Measurements from ENCODE around the gene ASIC3. TPM values are rescaled to one million over a fixed set of nuclear protein-coding genes. Genes with fewer than 3 reads are reported as not detected.
A peak's percentile ranks its signal among the peaks of the same experiment; 100 is the strongest.

The ASIC3 gene
- total and polyA plus RNA-seq, 10 donors: 1.1 to 5.0 (median 2.8) TPM

DNA sequence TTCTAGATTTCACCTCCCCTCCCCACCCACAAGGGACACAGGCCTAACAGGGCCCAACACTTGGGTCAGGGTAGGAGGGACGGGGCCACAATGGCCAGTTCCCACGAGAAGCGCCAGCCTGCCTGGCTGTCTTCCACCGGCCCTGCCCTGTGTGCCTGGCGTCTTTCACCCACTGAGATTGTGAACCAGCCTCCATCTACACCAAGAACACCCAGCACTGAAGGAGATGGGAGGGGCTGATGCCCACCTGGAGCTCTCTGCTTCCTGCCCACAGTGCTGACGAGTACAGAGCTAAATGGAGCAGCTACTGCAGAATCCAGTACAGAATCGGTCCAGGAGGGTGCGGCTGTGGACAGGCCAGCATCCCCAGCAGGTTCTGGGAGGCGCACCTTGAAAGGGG is 2.4 kb upstream of the ASIC3 start:
- DNase-seq: no peak
- no peak overlapping the region for H3K27ac ChIP-seq
- H3K4me1 ChIP-seq: peaks cover 0 to 5% (median 3%) of the 10 kb centered on the region in 6 donors
- H3K36me3 ChIP-seq: peaks cover 0 to 50% (median 16%) of the 10 kb centered on the region in 6 donors
- no peaks in the 10 kb centered on the region for H3K9me3 ChIP-seq
- no peak overlapping the region for H3K4me3 ChIP-seq
- H3K27me3 ChIP-seq (replicated peaks in 1 of 7): peaks cover 0 to 16% (median 9%) of the 10 kb centered on the region in 7 donors
- WGBS, 5 donors: 84 to 93% (median 91%) methylated on average over 5 to 9 of the region's 9 CpGs
- intact Hi-C loops (cut with DNase I; ENCODE audit: low total_unique reads): no loop called here
- no peak for TF ChIP-seq POLR2A (IDR thresholded peaks at IDR 0.05)
- TF ChIP-seq, protein P1, sequence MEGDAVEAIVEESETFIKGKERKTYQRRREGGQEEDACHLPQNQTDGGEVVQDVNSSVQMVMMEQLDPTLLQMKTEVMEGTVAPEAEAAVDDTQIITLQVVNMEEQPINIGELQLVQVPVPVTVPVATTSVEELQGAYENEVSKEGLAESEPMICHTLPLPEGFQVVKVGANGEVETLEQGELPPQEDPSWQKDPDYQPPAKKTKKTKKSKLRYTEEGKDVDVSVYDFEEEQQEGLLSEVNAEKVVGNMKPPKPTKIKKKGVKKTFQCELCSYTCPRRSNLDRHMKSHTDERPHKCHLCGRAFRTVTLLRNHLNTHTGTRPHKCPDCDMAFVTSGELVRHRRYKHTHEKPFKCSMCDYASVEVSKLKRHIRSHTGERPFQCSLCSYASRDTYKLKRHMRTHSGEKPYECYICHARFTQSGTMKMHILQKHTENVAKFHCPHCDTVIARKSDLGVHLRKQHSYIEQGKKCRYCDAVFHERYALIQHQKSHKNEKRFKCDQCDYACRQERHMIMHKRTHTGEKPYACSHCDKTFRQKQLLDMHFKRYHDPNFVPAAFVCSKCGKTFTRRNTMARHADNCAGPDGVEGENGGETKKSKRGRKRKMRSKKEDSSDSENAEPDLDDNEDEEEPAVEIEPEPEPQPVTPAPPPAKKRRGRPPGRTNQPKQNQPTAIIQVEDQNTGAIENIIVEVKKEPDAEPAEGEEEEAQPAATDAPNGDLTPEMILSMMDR (IDR thresholded peaks at IDR 0.05 in 8 of 11, conservative IDR thresholded peaks at IDR 0.05 in 3 of 11): no peak
- TF ChIP-seq POLR2AphosphoS5 (IDR thresholded peaks at IDR 0.05): no peak

- Histone ChIP-seq H3K4me1 (peaks cover 0 to 14% (median 9%) of the 10 kb centered on the region in 6 donors), H3K4me3 (no peak overlapping the region), H3K36me3 (peaks cover 0 to 40% (median 16%) of the 10 kb centered on the region in 6 donors), H3K27me3 (replicated peaks in 1 of 7) (peaks cover 0 to 25% (median 13%) of the 10 kb centered on the region in 7 donors), H3K27ac (no peak overlapping the region), H3K9me3 (no peaks in the 10 kb centered on the region)
- intact Hi-C loops (cut with DNase I; ENCODE audit: low total_unique reads): no loop called here
- no peak for TF ChIP-seq POLR2A (IDR thresholded peaks at IDR 0.05)
- peak in 1 of 3 donors; percentile 9 for TF ChIP-seq POLR2AphosphoS5 (IDR thresholded peaks at IDR 0.05)
- no peak for DNase-seq
- 53 to 61% (median 55%) methylated on average over 12 to 14 of the region's 14 CpGs for WGBS, 5 donors
These were observed 1.4 kb upstream of the ASIC3 start for GRCh38 chr7:151046603-151047573.

DNA sequence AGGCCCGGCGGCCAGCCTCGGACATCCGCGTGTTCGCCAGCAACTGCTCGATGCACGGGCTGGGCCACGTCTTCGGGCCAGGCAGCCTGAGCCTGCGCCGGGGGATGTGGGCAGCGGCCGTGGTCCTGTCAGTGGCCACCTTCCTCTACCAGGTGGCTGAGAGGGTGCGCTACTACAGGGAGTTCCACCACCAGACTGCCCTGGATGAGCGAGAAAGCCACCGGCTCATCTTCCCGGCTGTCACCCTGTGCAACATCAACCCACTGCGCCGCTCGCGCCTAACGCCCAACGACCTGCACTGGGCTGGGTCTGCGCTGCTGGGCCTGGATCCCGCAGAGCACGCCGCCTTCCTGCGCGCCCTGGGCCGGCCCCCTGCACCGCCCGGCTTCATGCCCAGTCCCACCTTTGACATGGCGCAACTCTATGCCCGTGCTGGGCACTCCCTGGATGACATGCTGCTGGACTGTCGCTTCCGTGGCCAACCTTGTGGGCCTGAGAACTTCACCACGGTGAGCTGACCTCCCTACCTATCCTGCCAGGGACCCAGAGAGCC is 656 bp downstream of the ASIC3 start:
- no peak for TF ChIP-seq POLR2A (IDR thresholded peaks at IDR 0.05)
- TF ChIP-seq, protein P1 (IDR thresholded peaks at IDR 0.05 in 8 of 11, conservative IDR thresholded peaks at IDR 0.05 in 3 of 11): no peak
- TF ChIP-seq POLR2AphosphoS5 (IDR thresholded peaks at IDR 0.05): peak in 1 of 3 donors; percentile 45
- Histone ChIP-seq H3K9me3 (no peaks in the 10 kb centered on the region), H3K27ac (no peak overlapping the region), H3K36me3 (peaks cover 0 to 41% (median 12%) of the 10 kb centered on the region in 6 donors), H3K4me1 (peaks cover 0 to 32% (median 18%) of the 10 kb centered on the region in 6 donors), H3K4me3 (no peak overlapping the region), H3K27me3 (replicated peaks in 1 of 7) (peaks cover 0 to 34% (median 13%) of the 10 kb centered on the region in 7 donors)
- WGBS, 5 donors: 90 to 93% (median 92%) methylated on average over 17 to 38 of the region's 38 CpGs
- DNase-seq: no peak
- intact Hi-C loops (cut with DNase I; ENCODE audit: low total_unique reads): no loop called here

GRCh38 chr7:151051108-151051507 is 2.8 kb downstream of the ASIC3 start:
- Histone ChIP-seq H3K27ac (no peak overlapping the region), H3K27me3 (replicated peaks in 1 of 7) (peaks cover 0 to 34% (median 13%) of the 10 kb centered on the region in 7 donors), H3K36me3 (peaks cover 0 to 35% (median 0%) of the 10 kb centered on the region in 6 donors), H3K4me3 (peak overlapping the region in 3 of 8 donors; percentile 6 to 37 (median 15)), H3K9me3 (no peaks in the 10 kb centered on the region), H3K4me1 (peaks cover 0 to 35% (median 18%) of the 10 kb centered on the region in 6 donors)
- intact Hi-C loops (cut with DNase I; ENCODE audit: low total_unique reads): no loop called here
- TF ChIP-seq, protein P1 (IDR thresholded peaks at IDR 0.05 in 8 of 11, conservative IDR thresholded peaks at IDR 0.05 in 3 of 11): no peak
- peak in 2 of 3 donors; percentile 47 to 75 for TF ChIP-seq POLR2AphosphoS5 (IDR thresholded peaks at IDR 0.05)
- 2 to 5% (median 3%) methylated on average over 5 to 50 of the region's 50 CpGs for WGBS, 5 donors
- DNase-seq: no peak
